IMR-90 (cell line): ENCODE results near the gene ZBTB38. TPM values are rescaled to one million over a fixed set of nuclear protein-coding genes. Genes with fewer than 3 reads are reported as not detected.
A peak's percentile ranks its signal among the peaks of the same experiment; 100 is the strongest.

Experiments used
- ATAC-seq: fragments of 200-7000 bp; cut with Tn5 transposase; 2 replicates; pipeline ENCODE4 v1.9.1; 2020; ENCODE audit warnings: low read depth, mild to moderate bottlenecking, moderate library complexity
- BruUV-seq: library from RNA; stranded (reverse); fragments of 400-500 nt; replicated peaks from 2 replicates; lab custom pipeline; 2021; lab: Mats Ljungman, UMichigan
- CTCF ChIA-PET: fragments of 300-600 bp; formaldehyde crosslinking; extraction: SDS; loops from one replicate; lab custom pipeline; 2021; ENCODE audit warnings: antibody characterized with exemption; lab: Yijun Ruan, JAX
- POLR2A ChIA-PET: fragments of 300-600 bp; sonication (Branson Sonifier 250); formaldehyde crosslinking; loops from one replicate; lab custom pipeline; 2022; ENCODE audit warnings: antibody characterized with exemption; ENCODE audit not compliant: unreplicated experiment; lab: Charles Lee
- DNase-seq: peaks from one replicate; pipeline ENCODE4 v3.0.0; 2013
- H2AFZ ChIP-seq: replicated peaks from 2 replicates; pipeline ENCODE3; 2013; ENCODE audit warnings: low read length, mild to moderate bottlenecking; ENCODE audit not compliant: poor library complexity
- H2AK5ac ChIP-seq: 2 replicates; pipeline ENCODE4 v1.6.1; 2013; ENCODE audit warnings: low read depth, low read length, inconsistent platforms
- H2AK9ac ChIP-seq: replicated peaks from 2 replicates; pipeline ENCODE3; 2013; ENCODE audit warnings: mild to moderate bottlenecking, low read depth, low read length, moderate library complexity; ENCODE audit not compliant: poor library complexity
- H2BK120ac ChIP-seq: 2 replicates; pipeline ENCODE4 v1.6.1; 2013; ENCODE audit warnings: low read depth, low read length, inconsistent platforms
- H2BK15ac ChIP-seq: 3 replicates; pipeline ENCODE4 v1.6.1; 2013; ENCODE audit warnings: low read depth, low read length, inconsistent platforms
- H2BK20ac ChIP-seq: 2 replicates; pipeline ENCODE4 v1.6.1; 2013; ENCODE audit warnings: low read depth, mild to moderate bottlenecking, inconsistent platforms, low read length, moderate library complexity
- H2BK5ac ChIP-seq: 2 replicates; pipeline ENCODE4 v1.6.1; 2013; ENCODE audit warnings: mild to moderate bottlenecking, low read depth, low read length, inconsistent platforms; ENCODE audit not compliant: poor library complexity, severe bottlenecking
- H3K14ac ChIP-seq: replicated peaks from 2 replicates; pipeline ENCODE4 v1.6.1; 2013; ENCODE audit warnings: low read depth, low read length, inconsistent platforms
- H3K18ac ChIP-seq: 2 replicates; pipeline ENCODE4 v1.6.1; 2013; ENCODE audit warnings: low read depth, low read length, control low read depth
- H3K23ac ChIP-seq: 2 replicates; pipeline ENCODE4 v1.6.1; 2013; ENCODE audit warnings: low read depth, low read length, inconsistent platforms
- H3K27ac ChIP-seq: 2 replicates; pipeline ENCODE4 v1.5.1; 2013; ENCODE audit warnings: mild to moderate bottlenecking, control low read depth, low read length; ENCODE audit not compliant: insufficient read depth
- H3K27me3 ChIP-seq: 2 replicates; pipeline ENCODE4 v1.6.1; 2013; ENCODE audit warnings: low read length; ENCODE audit not compliant: control insufficient read depth, insufficient read depth
- H3K36me3 ChIP-seq: 2 replicates; pipeline ENCODE4 v1.6.1; 2013; ENCODE audit warnings: low read length, mixed read lengths; ENCODE audit not compliant: control insufficient read depth, insufficient read depth
- H3K4ac ChIP-seq: 2 replicates; pipeline ENCODE4 v1.6.1; 2013; ENCODE audit warnings: low read depth, low read length, inconsistent platforms
- H3K4me1 ChIP-seq: 2 replicates; pipeline ENCODE4 v1.6.1; 2013; ENCODE audit warnings: low read length, mixed read lengths; ENCODE audit not compliant: control insufficient read depth, insufficient read depth
- H3K4me2 ChIP-seq: 2 replicates; pipeline ENCODE4 v1.6.1; 2013; ENCODE audit warnings: low read depth, mild to moderate bottlenecking, control low read depth, low read length, moderate library complexity
- H3K4me3 ChIP-seq: 2 replicates; pipeline ENCODE4 v1.5.1; 2013; ENCODE audit warnings: low read depth, mild to moderate bottlenecking, control low read depth, low read length, moderate library complexity; ENCODE audit not compliant: insufficient read depth
- H3K56ac ChIP-seq: 2 replicates; pipeline ENCODE4 v1.6.1; 2013; ENCODE audit warnings: low read length, inconsistent platforms; ENCODE audit not compliant: insufficient read depth; ENCODE audit errors: extremely low read depth
- H3K79me1 ChIP-seq, 2 experiments: 2 replicates each; pipeline ENCODE4 v1.6.1; 2013; ENCODE audit warnings: low read length in 2 of 2, inconsistent platforms in 1 of 2, low read depth in 1 of 2
- H3K9ac ChIP-seq: 2 replicates; pipeline ENCODE4 v1.6.1; 2013; ENCODE audit warnings: low read depth, low read length, control low read depth
- H3K9me1 ChIP-seq: 2 replicates; pipeline ENCODE4 v1.6.1; 2013; ENCODE audit warnings: low read length, inconsistent platforms; ENCODE audit not compliant: insufficient read depth
- H3K9me3 ChIP-seq: 2 replicates; pipeline ENCODE4 v1.6.1; 2013; ENCODE audit warnings: low read length; ENCODE audit not compliant: control insufficient read depth, insufficient read depth
- H4K20me1 ChIP-seq: 2 replicates; pipeline ENCODE4 v1.6.1; 2013; ENCODE audit warnings: low read length, inconsistent platforms; ENCODE audit not compliant: insufficient read depth
- H4K5ac ChIP-seq: 2 replicates; pipeline ENCODE4 v1.6.1; 2013; ENCODE audit warnings: mild to moderate bottlenecking, low read depth, low read length, control low read depth
- H4K8ac ChIP-seq, 2 experiments: 2 replicates each; pipeline ENCODE4 v1.6.1; 2013; ENCODE audit warnings: low read depth in 2 of 2, low read length in 2 of 2, control low read depth in 1 of 2, inconsistent platforms in 1 of 2
- H4K91ac ChIP-seq: 2 replicates; pipeline ENCODE4 v1.6.1; 2013; ENCODE audit warnings: low read depth, low read length, inconsistent platforms; ENCODE audit not compliant: insufficient read depth
- BHLHE40 ChIP-seq: fragments of 150-350 bp; IDR thresholded peaks from 2 replicates; pipeline ENCODE4 v1.6.1; 2016; ENCODE audit warnings: mild to moderate bottlenecking, low read depth, low read length
- CEBPB ChIP-seq: IDR thresholded peaks from 2 replicates; pipeline ENCODE4 v1.6.1; 2012; ENCODE audit warnings: low read depth, low read length, improper control_type of control experiment
- FOS ChIP-seq: fragments of 150-350 bp; IDR thresholded peaks from 2 replicates; pipeline ENCODE4 v1.6.1; 2016; ENCODE audit warnings: low read depth, low read length
- MAZ ChIP-seq: IDR thresholded peaks from 2 replicates; pipeline ENCODE4 v1.6.1; 2012; ENCODE audit warnings: low read depth, mild to moderate bottlenecking, low read length, improper control_type of control experiment, moderate library complexity, borderline replicate concordance
- MXI1 ChIP-seq: IDR thresholded peaks from 2 replicates; pipeline ENCODE4 v1.6.1; 2012; ENCODE audit warnings: low read depth, mild to moderate bottlenecking, low read length, moderate library complexity, borderline replicate concordance
- POLR2A ChIP-seq: IDR thresholded peaks from 2 replicates; pipeline ENCODE4 v1.6.1; 2012; ENCODE audit warnings: mild to moderate bottlenecking, low read depth, low read length
- RAD21 ChIP-seq: IDR thresholded peaks from 2 replicates; pipeline ENCODE4 v1.6.1; 2012; ENCODE audit warnings: low read length, improper control_type of control experiment
- RCOR1 ChIP-seq: IDR thresholded peaks from 2 replicates; pipeline ENCODE4 v1.6.1; 2012; ENCODE audit warnings: mild to moderate bottlenecking, low read length, improper control_type of control experiment; ENCODE audit not compliant: insufficient replicate concordance
- RFX5 ChIP-seq: IDR thresholded peaks from 2 replicates; pipeline ENCODE4 v1.8.0; 2012; ENCODE audit warnings: low read depth, mild to moderate bottlenecking, low read length, moderate library complexity
- WGBS, 2 experiments: methylation state at CpG; one replicate each; pipeline versions ENCODE4 v1.1.5 to v1.1.7; 2013; ENCODE audit warnings: missing lambda C conversion rate in 2 of 2; ENCODE audit not compliant: insufficient read length in 1 of 2; ENCODE audit errors: extremely low coverage in 2 of 2; 5-methylcytosine and 5-hydroxymethylcytosine counted together
- dilution Hi-C: fragments of 300-500 bp; cut with HindIII; formaldehyde crosslinking; loops from one replicate; pipeline ENCODE4 v1.14.3; 2018; ENCODE audit warnings: low sequenced_read_pairs; ENCODE audit not compliant: unreplicated experiment
- in situ Hi-C: fragments of 300-500 bp; cut with MboI; formaldehyde crosslinking; loops from 3 replicates; pipeline ENCODE4 v1.14.3; 2019; ENCODE audit warnings: low sequenced_read_pairs, inconsistent platforms, mixed read lengths
- intact Hi-C: fragments of 100-400 bp; cut with micrococcal nuclease; formaldehyde crosslinking; loops from 2 replicates; pipeline ENCODE4 v1.10.0; 2022
- polyA plus RNA-seq, 3 experiments: library from polyadenylated mRNA; depleted of rRNA; stranded (reverse); fragments of >200 nt; gene quantifications; 2 replicates each; pipeline ENCODE4 v1.2.3, GENCODE V29; 2012; ENCODE audit warnings: low replicate concordance in 1 of 3
- total RNA-seq: library from RNA; depleted of rRNA; stranded (reverse); fragments of >200 nt; gene quantifications from 2 replicates; pipeline ENCODE4 v1.2.3, GENCODE V29; 2012
- TF ChIP-seq, protein P1 (sequence below): conservative IDR thresholded peaks from 2 replicates; pipeline ENCODE4 v1.5.1; 2012; ENCODE audit warnings: mild to moderate bottlenecking, low read depth, low read length, improper control_type of control experiment
- TF ChIP-seq, protein P2 (sequence below): fragments of 150-350 bp; IDR thresholded peaks from 2 replicates; pipeline ENCODE4 v1.6.1; 2016; ENCODE audit warnings: low read depth, mild to moderate bottlenecking, low read length, moderate library complexity, borderline replicate concordance
- TF ChIP-seq, protein P3 (sequence below): fragments of 150-350 bp; IDR thresholded peaks from 2 replicates; pipeline ENCODE4 v1.6.1; 2017; ENCODE audit warnings: mild to moderate bottlenecking, antibody characterized with exemption, low read length, low read depth

ZBTB38 gene
- total and polyA plus RNA-seq, 2 of the 4 experiments (the other 2 are of a cell fraction): 44.9 to 274 TPM

DNA sequence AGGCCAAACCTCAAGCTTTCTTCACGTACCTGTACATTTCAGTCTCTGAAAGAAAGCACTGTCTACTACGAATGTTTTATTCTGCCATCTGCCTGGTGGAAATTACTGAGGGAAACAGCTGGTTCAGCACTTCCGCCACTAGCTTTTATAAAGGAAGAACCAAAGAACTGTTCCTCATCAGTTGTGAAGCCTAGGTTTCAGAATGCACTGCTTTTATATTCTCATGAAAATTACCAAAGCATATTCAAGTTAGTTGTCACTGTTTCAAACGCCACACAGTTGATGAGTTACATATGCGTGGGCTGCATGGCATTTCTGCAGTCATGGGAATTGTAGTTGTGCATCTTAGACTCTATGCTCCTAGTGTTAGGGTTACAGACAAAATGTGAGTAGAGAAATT lies 21.5 kb upstream of the ZBTB38 start:
- peak overlapping the region in 1 of 2 experiments; percentile 57; a peak in 1 of 4 replicates for H4K8ac ChIP-seq
- in situ Hi-C loops: loop anchor here (25.0 kb wide), 1 partner anchor 540 kb away; the partner anchor contains the start of gene ATP1B3
- H3K27ac ChIP-seq: no peak overlapping the region
- H3K4me1 ChIP-seq: peaks cover 3% of the 10 kb centered on the region
- peak overlapping the region; percentile 60; the same call in 1 of the 2 replicates for H2AK5ac ChIP-seq
- H3K9ac ChIP-seq: no peak overlapping the region; the same call in 1 of the 2 replicates
- H2BK20ac ChIP-seq: no peak overlapping the region
- no peak overlapping the region for H3K18ac ChIP-seq
- H3K23ac ChIP-seq: no peak overlapping the region
- H3K4me3 ChIP-seq: no peak overlapping the region
- H3K4me2 ChIP-seq: no peak overlapping the region
- H4K5ac ChIP-seq: peak overlapping the region; percentile 10; the same call in 1 of the 2 replicates
- intact Hi-C loops: no loop called here
- H2BK5ac ChIP-seq: peak overlapping the region; percentile 40
- H2BK15ac ChIP-seq: peak overlapping the region; percentile 70; the same call in 1 of the 3 replicates
- no peaks in the 10 kb centered on the region for H4K20me1 ChIP-seq
- H3K14ac ChIP-seq: 0 out of 2 replicates have a peak overlapping the region, but pooled peaks have one; percentile 0
- no peaks in the 10 kb centered on the region for H3K27me3 ChIP-seq
- ATAC-seq (peak; percentile 29; the same call in 1 of the 2 replicates), DNase-seq (peak; percentile 44)
- ChIA-PET POLR2A (no interaction called here), CTCF (interaction anchor here (1.0 kb wide), 1 partner anchor 95 kb away, joined by 3 read pairs; no protein-coding TSS in a partner anchor)
- no TSS peak for BruUV-seq
- no peaks in the 10 kb centered on the region; the same call in 1 of the 2 replicates for H3K36me3 ChIP-seq
- H2BK120ac ChIP-seq: peak overlapping the region; percentile 57; the same call in 1 of the 2 replicates
- peak overlapping the region; percentile 76 for H2AFZ ChIP-seq
- TF ChIP-seq, protein P1, sequence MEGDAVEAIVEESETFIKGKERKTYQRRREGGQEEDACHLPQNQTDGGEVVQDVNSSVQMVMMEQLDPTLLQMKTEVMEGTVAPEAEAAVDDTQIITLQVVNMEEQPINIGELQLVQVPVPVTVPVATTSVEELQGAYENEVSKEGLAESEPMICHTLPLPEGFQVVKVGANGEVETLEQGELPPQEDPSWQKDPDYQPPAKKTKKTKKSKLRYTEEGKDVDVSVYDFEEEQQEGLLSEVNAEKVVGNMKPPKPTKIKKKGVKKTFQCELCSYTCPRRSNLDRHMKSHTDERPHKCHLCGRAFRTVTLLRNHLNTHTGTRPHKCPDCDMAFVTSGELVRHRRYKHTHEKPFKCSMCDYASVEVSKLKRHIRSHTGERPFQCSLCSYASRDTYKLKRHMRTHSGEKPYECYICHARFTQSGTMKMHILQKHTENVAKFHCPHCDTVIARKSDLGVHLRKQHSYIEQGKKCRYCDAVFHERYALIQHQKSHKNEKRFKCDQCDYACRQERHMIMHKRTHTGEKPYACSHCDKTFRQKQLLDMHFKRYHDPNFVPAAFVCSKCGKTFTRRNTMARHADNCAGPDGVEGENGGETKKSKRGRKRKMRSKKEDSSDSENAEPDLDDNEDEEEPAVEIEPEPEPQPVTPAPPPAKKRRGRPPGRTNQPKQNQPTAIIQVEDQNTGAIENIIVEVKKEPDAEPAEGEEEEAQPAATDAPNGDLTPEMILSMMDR: no peak
- TF ChIP-seq BHLHE40 (no peak), MAZ (no peak), FOS (no peak), CEBPB (no peak), MXI1 (no peak), RAD21 (no peak), POLR2A (no peak), RCOR1 (no peak), RFX5 (no peak)
- TF ChIP-seq, protein P2, sequence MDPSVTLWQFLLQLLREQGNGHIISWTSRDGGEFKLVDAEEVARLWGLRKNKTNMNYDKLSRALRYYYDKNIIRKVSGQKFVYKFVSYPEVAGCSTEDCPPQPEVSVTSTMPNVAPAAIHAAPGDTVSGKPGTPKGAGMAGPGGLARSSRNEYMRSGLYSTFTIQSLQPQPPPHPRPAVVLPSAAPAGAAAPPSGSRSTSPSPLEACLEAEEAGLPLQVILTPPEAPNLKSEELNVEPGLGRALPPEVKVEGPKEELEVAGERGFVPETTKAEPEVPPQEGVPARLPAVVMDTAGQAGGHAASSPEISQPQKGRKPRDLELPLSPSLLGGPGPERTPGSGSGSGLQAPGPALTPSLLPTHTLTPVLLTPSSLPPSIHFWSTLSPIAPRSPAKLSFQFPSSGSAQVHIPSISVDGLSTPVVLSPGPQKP: no peak
- TF ChIP-seq, protein P3, sequence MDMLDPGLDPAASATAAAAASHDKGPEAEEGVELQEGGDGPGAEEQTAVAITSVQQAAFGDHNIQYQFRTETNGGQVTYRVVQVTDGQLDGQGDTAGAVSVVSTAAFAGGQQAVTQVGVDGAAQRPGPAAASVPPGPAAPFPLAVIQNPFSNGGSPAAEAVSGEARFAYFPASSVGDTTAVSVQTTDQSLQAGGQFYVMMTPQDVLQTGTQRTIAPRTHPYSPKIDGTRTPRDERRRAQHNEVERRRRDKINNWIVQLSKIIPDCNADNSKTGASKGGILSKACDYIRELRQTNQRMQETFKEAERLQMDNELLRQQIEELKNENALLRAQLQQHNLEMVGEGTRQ: no peak
- no peaks in the 10 kb centered on the region for H3K79me1 ChIP-seq
- no peaks in the 10 kb centered on the region for H3K9me1 ChIP-seq
- H3K9me3 ChIP-seq: no peaks in the 10 kb centered on the region; the same call in 1 of the 2 replicates
- H3K56ac ChIP-seq: no peak overlapping the region
- dilution Hi-C loops: no loop called here
- 83% methylated on average over 1 of the region's 5 CpGs; no CpG with 5 or more reads in 1 of the 2 experiments for WGBS, 2 experiments
- H3K4ac ChIP-seq: peak overlapping the region; percentile 12; the same call in 1 of the 2 replicates
- peak overlapping the region; percentile 28; the same call in 1 of the 2 replicates for H4K91ac ChIP-seq
- no peak overlapping the region for H2AK9ac ChIP-seq
